HG02943 (cell line): ENCODE data around the gene TAF7L.

Experiments used
- ATAC-seq: cut with Tn5 transposase; IDR thresholded peaks from one replicate; pipeline ENCODE4 v1.9.1; 2021; ENCODE audit warnings: mild to moderate bottlenecking, low read depth, moderate library complexity; ENCODE audit not compliant: unreplicated experiment

The TAF7L gene

DNA sequence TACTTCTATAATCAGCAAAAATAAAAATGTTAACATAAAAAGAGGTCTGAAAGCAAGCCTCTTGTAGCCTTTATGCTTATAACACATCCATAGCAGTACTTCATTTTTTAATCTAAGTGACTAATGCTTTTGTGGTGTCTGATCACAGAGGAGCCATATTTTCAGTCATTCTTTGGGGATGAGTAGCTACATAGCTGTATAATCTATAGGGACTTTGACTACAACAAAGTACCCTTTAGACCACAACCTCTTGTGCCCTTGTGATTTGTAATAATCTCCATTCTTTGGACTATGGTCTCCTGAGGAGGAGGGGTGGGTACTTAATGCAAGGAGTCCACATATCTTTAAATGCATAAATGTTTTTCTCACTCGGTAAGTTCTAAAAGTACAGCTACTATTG lies 62.0 kb downstream of the TAF7L start:
- no peak for ATAC-seq

DNA sequence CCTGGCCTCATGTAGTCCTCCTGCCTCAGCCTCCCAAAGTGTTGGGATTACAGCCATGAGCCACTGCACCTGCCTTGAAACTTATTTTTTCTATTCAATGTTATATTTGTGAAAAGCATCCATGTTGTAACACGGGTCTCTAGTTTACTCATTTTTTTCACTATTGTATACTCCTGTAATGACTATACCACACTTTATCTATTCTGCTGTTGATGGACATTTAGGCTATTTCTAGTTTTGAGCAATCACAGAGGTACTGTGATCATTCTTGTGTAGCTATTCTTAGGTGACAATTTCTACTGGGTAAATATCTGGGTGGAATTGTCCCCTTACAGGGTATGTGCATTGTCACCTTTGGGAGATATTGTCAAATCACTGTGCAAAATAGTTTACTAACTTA lies 67.9 kb downstream of the TAF7L start:
- ATAC-seq, result no peak

DNA sequence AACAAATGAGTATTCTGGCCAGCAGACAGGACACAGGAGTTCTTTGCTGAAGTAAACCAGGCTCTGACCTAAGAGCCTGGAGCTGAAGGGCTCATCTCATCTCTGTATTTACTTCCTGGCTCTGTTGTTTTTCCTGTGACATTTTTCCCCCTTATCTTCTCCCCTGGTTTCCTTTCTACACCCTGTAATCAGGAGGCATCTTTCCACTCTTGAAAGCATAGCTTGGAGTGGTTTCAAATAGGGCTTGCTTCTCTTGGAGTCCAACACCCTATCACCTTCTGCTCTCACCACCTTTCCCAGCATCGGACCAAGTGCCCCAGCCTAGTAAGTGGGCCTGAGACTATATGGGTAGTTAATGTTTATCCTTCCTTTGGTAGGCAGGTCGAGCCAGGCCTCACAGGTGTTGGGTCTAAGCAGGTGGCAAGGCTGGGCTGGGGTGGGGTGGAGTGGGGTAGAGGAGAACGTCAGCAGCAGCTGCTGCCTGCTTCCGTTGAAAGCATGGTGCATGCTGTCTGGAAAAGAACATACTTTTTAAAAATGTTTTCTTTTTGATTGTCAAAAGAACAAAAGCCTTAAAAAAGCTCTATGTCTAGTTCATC lies 70.4 kb downstream of the TAF7L start:
- no peak for ATAC-seq

GRCh38 chrX:101219864-101220346 lies 71.2 kb downstream of the TAF7L start:
- no peak for ATAC-seq

GRCh38 chrX:101219116-101219863 lies 71.8 kb downstream of the TAF7L start, which contains the start of gene DRP2:
Gene DRP2, plus strand, starts transcription at chrX:101219786. Its CDS starts 11,862 bp downstream, at chrX:101231648.
- ATAC-seq, result no peak
